Thoracic aorta (tissue), 2 donors: Measurements from ENCODE around the gene GNA12. TPM values are rescaled to one million over a fixed set of nuclear protein-coding genes. Genes with fewer than 3 reads are reported as not detected.

Source experiments
- ATAC-seq: fragments of 150-250 bp; one replicate; pipeline ENCODE4 v1.8.0; 2017; ENCODE audit warnings: low read depth; ENCODE audit not compliant: insufficient number of reproducible peaks, low FRiP score
- DNase-seq: peaks from one replicate; pipeline ENCODE4 v3.0.0-alpha.2; 2020; ENCODE audit warnings: low spot score
- H3K27ac ChIP-seq, 2 donors: fragments of 200-600 bp; sonication (generic); 1 replicate in 1 of 2; 2 replicates in 1 of 2; pipeline ENCODE4 v1.5.1; 2016; ENCODE audit warnings: mild to moderate bottlenecking in 2 of 2, moderate library complexity in 2 of 2
- H3K27me3 ChIP-seq: fragments of 200-600 bp; sonication (generic); replicated peaks from 2 replicates; pipeline ENCODE4 v1.6.0; 2016; ENCODE audit warnings: mild to moderate bottlenecking; ENCODE audit not compliant: insufficient read depth
- H3K36me3 ChIP-seq: fragments of 200-600 bp; sonication (generic); one replicate; pipeline ENCODE4 v1.5.1; 2016
- H3K4me1 ChIP-seq, 2 donors: fragments of 200-600 bp; sonication (generic); 1 replicate in 1 of 2; 2 replicates in 1 of 2; pipeline versions ENCODE4 v1.5.1 to v1.6.0; 2016; ENCODE audit warnings: low read depth in 2 of 2, mild to moderate bottlenecking in 1 of 2; ENCODE audit not compliant: control insufficient read depth in 1 of 2
- H3K4me3 ChIP-seq: fragments of 200-600 bp; sonication (generic); 2 replicates; pipeline ENCODE4 v1.5.1; 2016; ENCODE audit warnings: mild to moderate bottlenecking
- H3K9me3 ChIP-seq: fragments of 200-600 bp; sonication (generic); 2 replicates; pipeline ENCODE4 v1.5.1; 2016
- CTCF ChIP-seq: fragments of 200-600 bp; sonication (generic); IDR thresholded peaks from one replicate; pipeline ENCODE4 v1.5.1; 2019; ENCODE audit warnings: antibody characterized with exemption
- total RNA-seq, 2 donors: library from RNA; depleted of rRNA; stranded (reverse); fragments of >200 nt; gene quantifications; one replicate each; pipeline versions ENCODE4 v1.1.0 to v1.2.3, GENCODE V29; 2016

Gene GNA12
- total RNA-seq, 2 donors from 2014 or later: 27.6 to 48.8 TPM

- no peak for ATAC-seq
Measured at GRCh38 chr7:2708547-2709310, 135.4 kb downstream of the GNA12 start.

GRCh38 chr7:2708041-2708440 lies 136.1 kb downstream of the GNA12 start:
- no peak for TF ChIP-seq CTCF
- ATAC-seq (no peak), DNase-seq (no peak)
- no peaks in the 10 kb centered on the region for H3K36me3 ChIP-seq
- H3K27ac ChIP-seq: no peak overlapping the region
- H3K4me1 ChIP-seq: no peaks in the 10 kb centered on the region
- H3K27me3 ChIP-seq: no peaks in the 10 kb centered on the region
- no peaks in the 10 kb centered on the region for H3K9me3 ChIP-seq
- H3K4me3 ChIP-seq: no peak overlapping the region

More at GRCh38 chr7:2708547-2709310, 135.4 kb downstream of the GNA12 start:
- Histone ChIP-seq H3K27me3 (no peaks in the 10 kb centered on the region), H3K9me3 (no peaks in the 10 kb centered on the region), H3K27ac (no peak overlapping the region), H3K4me1 (no peaks in the 10 kb centered on the region), H3K4me3 (no peak overlapping the region), H3K36me3 (no peaks in the 10 kb centered on the region)
- no peak for TF ChIP-seq CTCF
- DNase-seq: no peak

- no peak for DNase-seq
Measured at GRCh38 chr7:2707481-2707880, 136.6 kb downstream of the GNA12 start.

GRCh38 chr7:2706685-2707126 lies 137.4 kb downstream of the GNA12 start:
- no peaks in the 10 kb centered on the region for H3K9me3 ChIP-seq
- peaks cover 0 to 5% of the 10 kb centered on the region in 2 donors for H3K4me1 ChIP-seq
- H3K27me3 ChIP-seq: no peaks in the 10 kb centered on the region
- no peaks in the 10 kb centered on the region for H3K36me3 ChIP-seq
- no peak overlapping the region for H3K4me3 ChIP-seq
- H3K27ac ChIP-seq: no peak overlapping the region
- no peak for TF ChIP-seq CTCF
- DNase-seq: no peak
- no peak for ATAC-seq

More at GRCh38 chr7:2707481-2707880, 136.6 kb downstream of the GNA12 start:
- Histone ChIP-seq H3K4me3 (no peak overlapping the region), H3K4me1 (no peaks in the 10 kb centered on the region), H3K27me3 (no peaks in the 10 kb centered on the region), H3K36me3 (no peaks in the 10 kb centered on the region), H3K27ac (no peak overlapping the region), H3K9me3 (no peaks in the 10 kb centered on the region)
- TF ChIP-seq CTCF: no peak
- ATAC-seq: no peak

- no peak for DNase-seq
- H3K4me1 ChIP-seq: peaks cover 0 to 11% of the 10 kb centered on the region in 2 donors
- no peak for ATAC-seq
Measured at GRCh38 chr7:2705371-2706096, 138.6 kb downstream of the GNA12 start.

More at GRCh38 chr7:2705371-2706096, 138.6 kb downstream of the GNA12 start:
- Histone ChIP-seq H3K9me3 (no peaks in the 10 kb centered on the region), H3K4me3 (no peak overlapping the region), H3K27ac (no peak overlapping the region), H3K36me3 (no peaks in the 10 kb centered on the region), H3K27me3 (no peaks in the 10 kb centered on the region)
- TF ChIP-seq CTCF: no peak
